ENCODE measurements around the gene NDUFV2. TPM values are rescaled to one million over a fixed set of nuclear protein-coding genes. Genes with fewer than 3 reads are reported as not detected.

The NDUFV2 gene
- total and polyA plus RNA-seq, 8 donors: 69.4 to 283 (median 218) TPM

DNA sequence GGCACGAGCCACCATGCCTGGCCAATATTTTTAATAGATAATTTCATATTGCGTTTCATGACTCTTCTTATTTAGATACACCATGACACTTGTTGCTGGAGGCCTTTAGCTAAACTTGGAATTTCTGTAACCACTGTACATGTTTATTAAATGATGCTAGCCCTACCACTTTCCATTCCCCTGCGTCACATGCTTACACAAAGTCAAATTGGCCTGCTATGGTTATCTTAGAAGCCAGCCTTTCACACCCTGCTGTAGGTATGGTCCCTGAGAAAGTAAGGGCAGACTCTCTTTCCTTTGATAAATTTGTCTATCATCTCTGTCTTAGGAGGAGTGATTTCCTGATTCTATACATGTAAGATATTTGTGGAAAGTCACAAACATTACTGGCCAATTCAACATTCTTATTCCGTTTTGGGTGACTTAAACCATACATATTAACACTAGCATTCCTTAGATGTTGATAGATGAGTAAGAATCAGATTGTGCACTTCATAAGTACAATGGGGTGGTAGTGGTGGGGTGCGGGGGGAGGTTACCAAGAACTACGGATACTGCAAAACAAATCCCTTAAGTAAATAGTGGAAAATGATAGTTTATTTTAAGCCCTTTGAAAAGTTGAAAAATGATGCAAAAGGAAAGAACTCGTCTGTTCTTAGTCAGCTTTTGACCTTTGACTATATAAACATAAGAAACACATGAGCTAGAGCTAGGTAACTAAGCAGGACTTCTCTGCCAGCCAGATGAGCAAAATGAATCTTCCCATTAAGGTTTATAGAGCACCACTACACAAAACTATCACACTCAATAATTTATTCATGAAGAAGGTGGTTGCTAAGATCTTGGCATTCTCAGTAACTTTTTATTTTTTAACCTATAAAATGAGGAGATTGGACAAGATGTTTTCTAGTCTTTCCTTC, 7.9 kb upstream of the NDUFV2 start:
- no peak overlapping the region for H3K4me3 ChIP-seq
- H3K36me3 ChIP-seq: no peaks in the 10 kb centered on the region
- H3K4me1 ChIP-seq: peaks cover 14 to 34% (median 19%) of the 10 kb centered on the region in 4 donors
- no peaks in the 10 kb centered on the region for H3K9me3 ChIP-seq
- H3K27ac ChIP-seq: peak overlapping the region in 4 of 5 donors; percentile 44 to 75 (median 69)
- 48 to 57% (median 50%) methylated on average over 7 of the region's 7 CpGs for WGBS, 5 donors
- DNase-seq: peak in 1 of 2 donors; percentile 65
- TF ChIP-seq POLR2A (IDR thresholded peaks at IDR 0.05) (no peak), CTCF (IDR thresholded peaks at IDR 0.05) (no peak), POLR2AphosphoS5 (IDR thresholded peaks at IDR 0.05) (no peak), EP300 (IDR thresholded peaks at IDR 0.05) (no peak)
- intact Hi-C loops (cut with DNase I; ENCODE audit: low total_unique reads): no loop called here
- no peaks in the 10 kb centered on the region for H3K27me3 ChIP-seq

DNA sequence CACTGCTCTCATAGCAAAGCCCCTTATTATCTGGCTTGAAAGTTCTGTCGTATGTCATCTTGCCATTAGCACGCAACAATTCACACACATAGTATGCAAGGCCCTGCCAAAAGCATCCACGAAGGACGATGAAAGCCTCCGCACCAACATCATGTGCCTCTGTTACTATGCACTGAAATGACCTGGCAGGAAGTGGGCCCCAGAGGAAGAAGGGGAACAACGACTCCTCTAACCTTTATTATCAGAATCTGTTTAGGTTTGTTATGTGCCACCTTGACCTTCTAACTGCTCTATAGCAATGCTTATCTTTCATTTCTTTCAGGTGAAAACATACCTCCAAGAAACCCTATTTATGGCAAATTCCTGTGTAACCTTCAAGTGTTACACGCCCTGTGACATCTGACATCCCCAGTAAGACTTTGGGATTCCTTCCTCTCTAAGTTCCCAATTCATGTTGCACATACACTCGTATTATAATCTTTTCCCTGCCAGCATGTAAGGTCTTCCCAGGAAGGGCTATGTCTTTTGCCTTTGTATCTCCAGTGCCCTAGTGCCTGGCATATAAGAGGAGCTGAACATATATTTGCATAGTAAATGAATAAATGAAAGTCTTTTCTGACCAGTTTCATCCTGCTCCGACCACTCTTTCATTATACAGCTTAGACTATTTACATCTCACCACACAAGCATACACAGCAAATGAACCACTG, 7.0 kb upstream of the NDUFV2 start:
- DNase-seq: peak in 1 of 2 donors; percentile 77
- 37 to 50% (median 39%) methylated on average over 9 of the region's 9 CpGs for WGBS, 5 donors
- Histone ChIP-seq H3K9me3 (no peaks in the 10 kb centered on the region), H3K27me3 (no peaks in the 10 kb centered on the region), H3K4me1 (peaks cover 14 to 34% (median 19%) of the 10 kb centered on the region in 4 donors), H3K36me3 (no peaks in the 10 kb centered on the region), H3K27ac (peak overlapping the region in 4 of 5 donors; percentile 44 to 75 (median 69)), H3K4me3 (no peak overlapping the region)
- TF ChIP-seq CTCF (IDR thresholded peaks at IDR 0.05): no peak
- peak in 1 of 3 donors; percentile 22 for TF ChIP-seq POLR2AphosphoS5 (IDR thresholded peaks at IDR 0.05)
- intact Hi-C loops (cut with DNase I; ENCODE audit: low total_unique reads): no loop called here

DNA sequence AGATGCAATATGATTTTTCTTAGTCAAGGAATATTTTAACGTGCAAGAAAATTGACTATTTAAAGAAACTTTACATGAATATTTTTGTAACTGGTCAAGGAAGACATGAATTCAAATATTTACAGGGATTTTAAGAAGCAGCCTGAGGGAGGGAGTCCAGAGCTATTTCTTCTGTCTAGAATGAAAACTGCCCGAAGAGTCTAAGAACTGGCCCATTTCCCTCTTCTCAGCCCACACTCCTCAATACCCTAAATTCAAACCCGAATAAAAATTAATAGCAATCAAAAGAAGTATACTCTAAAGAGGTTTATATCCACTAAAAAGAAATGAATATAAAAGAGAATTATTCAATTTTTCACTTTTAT, 6.5 kb upstream of the NDUFV2 start:
- no peak overlapping the region for H3K4me3 ChIP-seq
- intact Hi-C loops (cut with DNase I; ENCODE audit: low total_unique reads): no loop called here
- peak overlapping the region in 4 of 5 donors; percentile 44 to 75 (median 69) for H3K27ac ChIP-seq
- no peaks in the 10 kb centered on the region for H3K36me3 ChIP-seq
- no peaks in the 10 kb centered on the region for H3K27me3 ChIP-seq
- TF ChIP-seq CTCF (IDR thresholded peaks at IDR 0.05): no peak
- no peak for TF ChIP-seq POLR2AphosphoS5 (IDR thresholded peaks at IDR 0.05)
- TF ChIP-seq EP300 (IDR thresholded peaks at IDR 0.05): no peak
- TF ChIP-seq POLR2A (IDR thresholded peaks at IDR 0.05): no peak
- WGBS, 5 donors: 64 to 81% (median 75%) methylated on average over 3 of the region's 3 CpGs
- DNase-seq: no peak
- peaks cover 15 to 38% (median 22%) of the 10 kb centered on the region in 4 donors for H3K4me1 ChIP-seq
- no peaks in the 10 kb centered on the region for H3K9me3 ChIP-seq

DNA sequence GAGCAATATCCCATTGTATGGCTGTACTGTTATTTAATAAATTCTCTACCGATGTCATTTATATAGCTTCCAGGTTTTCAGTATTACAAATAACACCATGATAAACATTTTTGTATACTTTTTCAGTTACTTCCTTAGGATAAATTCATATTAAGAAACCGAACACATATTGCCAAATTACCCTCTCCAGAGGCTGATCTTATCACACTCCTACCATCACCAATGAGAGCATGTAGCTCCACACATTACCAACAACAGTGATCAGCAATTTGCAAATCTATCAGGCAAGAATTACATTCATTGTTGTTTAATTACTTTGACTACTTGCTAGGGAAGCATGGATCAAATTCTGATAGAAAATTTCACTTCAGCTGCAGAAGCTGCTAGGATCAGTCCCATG, 5.8 kb upstream of the NDUFV2 start:
- Histone ChIP-seq H3K36me3 (no peaks in the 10 kb centered on the region), H3K27me3 (no peaks in the 10 kb centered on the region)
- intact Hi-C loops (cut with DNase I; ENCODE audit: low total_unique reads): no loop called here

More for the DNA sequence above, 5.8 kb upstream of the NDUFV2 start:
- WGBS, 5 donors: 77 to 89% (median 80%) methylated on average over 2 of the region's 2 CpGs
- Histone ChIP-seq H3K9me3 (no peaks in the 10 kb centered on the region), H3K4me3 (no peak overlapping the region), H3K27ac (peak overlapping the region in 2 of 5 donors; percentile 30 to 34), H3K4me1 (peaks cover 18 to 45% (median 25%) of the 10 kb centered on the region in 4 donors)
- no peak for DNase-seq
- no peak for TF ChIP-seq EP300 (IDR thresholded peaks at IDR 0.05)
- TF ChIP-seq POLR2A (IDR thresholded peaks at IDR 0.05): no peak
- no peak for TF ChIP-seq POLR2AphosphoS5 (IDR thresholded peaks at IDR 0.05)
- no peak for TF ChIP-seq CTCF (IDR thresholded peaks at IDR 0.05)

Measured in stomach (tissue), 9 donors.